Natural killer cell (primary cell): ENCODE results near the gene ETV4. TPM values are rescaled to one million over a fixed set of nuclear protein-coding genes. Genes with fewer than 3 reads are reported as not detected.

Experiments used
- ATAC-seq, 3 donors: fragments of 150-1000 bp in 2 of 3; fragments of 200-7000 bp in 1 of 3; cut with Tn5 transposase; 1 replicate in 1 of 3; 2 replicates in 2 of 3; pipeline ENCODE4 v1.10.0; 2021; ENCODE audit warnings: mild to moderate bottlenecking in 2 of 3, moderate library complexity in 2 of 3
- DNase-seq, 2 donors: peaks; one replicate each; pipeline versions ENCODE4 v3.0.0 to v3.0.0-alpha.2; 2013 to 2021; ENCODE audit warnings: mixed read lengths in 1 of 2
- H3K27ac ChIP-seq: one replicate; pipeline ENCODE4 v1.5.1; 2013; ENCODE audit warnings: mild to moderate bottlenecking, low read length
- H3K27me3 ChIP-seq: one replicate; pipeline ENCODE4 v1.6.1; 2013; ENCODE audit warnings: low read length; ENCODE audit not compliant: control insufficient read depth, insufficient read depth
- H3K36me3 ChIP-seq: one replicate; pipeline ENCODE4 v1.6.1; 2013; ENCODE audit warnings: low read length; ENCODE audit not compliant: control insufficient read depth, insufficient read depth
- H3K4me1 ChIP-seq: one replicate; pipeline ENCODE4 v1.6.1; 2013; ENCODE audit warnings: low read length; ENCODE audit not compliant: control insufficient read depth, insufficient read depth
- H3K4me3 ChIP-seq: one replicate; pipeline ENCODE4 v1.5.1; 2013; ENCODE audit warnings: low read length
- H3K9me3 ChIP-seq: one replicate; pipeline ENCODE4 v1.6.1; 2013; ENCODE audit warnings: low read length; ENCODE audit not compliant: control insufficient read depth, insufficient read depth
- H3K27ac Mint-ChIP-seq, 2 donors: one replicate each; pipeline ENCODE4 v1.8.0; 2022; ENCODE audit warnings: mild to moderate bottlenecking in 2 of 2, mixed read lengths in 2 of 2, moderate library complexity in 1 of 2
- H3K27me3 Mint-ChIP-seq, 2 donors: one replicate each; pipeline ENCODE4 v1.8.0; 2022; ENCODE audit warnings: low read depth in 2 of 2, mixed read lengths in 2 of 2
- H3K36me3 Mint-ChIP-seq: one replicate; pipeline ENCODE4 v1.8.0; 2022; ENCODE audit warnings: mixed read lengths
- H3K4me1 Mint-ChIP-seq, 2 donors: one replicate each; pipeline ENCODE4 v1.8.0; 2022; ENCODE audit warnings: mixed read lengths in 2 of 2
- H3K4me3 Mint-ChIP-seq: one replicate; pipeline ENCODE4 v1.8.0; 2022; ENCODE audit warnings: mild to moderate bottlenecking, moderate library complexity, mixed read lengths
- H3K9me3 Mint-ChIP-seq, 2 donors: one replicate each; pipeline ENCODE4 v1.8.0; 2022; ENCODE audit warnings: mixed read lengths in 2 of 2
- WGBS: methylation state at CpG from one replicate; pipeline ENCODE4 v1.1.7; 2013; ENCODE audit warnings: missing lambda C conversion rate; ENCODE audit not compliant: insufficient coverage; 5-methylcytosine and 5-hydroxymethylcytosine counted together
- intact Hi-C: fragments of 100-400 bp; cut with micrococcal nuclease; formaldehyde crosslinking; loops from one replicate; pipeline ENCODE4 v1.14.2; 2022
- total RNA-seq, 4 donors: library from RNA; stranded (reverse); fragments of 120-200 nt in 1 of 4; gene quantifications; one replicate each; pipeline versions ENCODE4 v1.2.3 to v1.2.4, GENCODE V29; 2013 to 2022
- TF ChIP-seq, protein P1 (sequence below): fragments of 200-600 bp; IDR thresholded peaks from one replicate; pipeline ENCODE4 v1.8.0; 2022; ENCODE audit warnings: antibody characterized with exemption

Gene ETV4
- total RNA-seq, 3 donors from 2014 or later (not counting 1 experiment from before 2014, with no cell fraction given): not detected

DNA sequence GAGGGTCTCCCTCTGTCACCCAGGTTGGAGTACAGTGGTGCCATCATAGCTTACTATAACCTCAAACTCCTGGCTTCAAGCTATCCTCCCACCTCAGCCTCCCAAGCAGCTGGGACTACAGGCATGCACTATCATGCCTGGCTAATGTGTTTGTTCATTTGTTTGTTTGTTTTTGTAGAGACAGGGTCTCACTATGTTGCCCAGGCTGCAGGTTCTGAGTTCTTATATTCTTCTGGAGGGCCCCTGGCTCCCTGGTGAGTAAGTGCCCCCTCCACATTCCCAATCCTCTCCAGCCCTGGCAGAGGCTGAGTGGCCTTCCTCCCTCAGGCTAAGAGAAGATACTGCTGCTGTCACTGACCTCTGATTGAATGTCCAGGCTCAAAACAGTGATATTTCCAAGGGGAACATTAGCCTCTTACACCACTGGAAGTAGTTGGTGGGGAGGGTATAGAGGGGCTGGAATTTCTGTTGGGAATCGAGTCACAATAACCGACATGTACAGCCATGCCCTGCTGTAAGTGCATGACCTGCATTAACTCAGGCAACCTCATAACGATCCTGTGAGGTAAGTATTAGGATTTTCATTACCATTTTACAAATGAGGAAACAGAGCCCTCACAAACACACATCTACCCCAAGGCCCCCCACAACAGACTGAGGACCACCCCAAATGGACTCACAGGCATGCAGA lies 2.7 kb upstream of the ETV4 start:
- H3K4me1 ChIP-seq: peaks cover 24% of the 10 kb centered on the region
- peaks cover 25% of the 10 kb centered on the region for H3K27me3 ChIP-seq
- ATAC-seq (no peak), DNase-seq (no peak)
- H3K4me3 ChIP-seq: no peak overlapping the region
- intact Hi-C loops: no loop called here
- Mint-ChIP-seq H3K9me3 (no peaks in the 10 kb centered on the region), H3K4me1 (peaks cover 19 to 21% of the 10 kb centered on the region in 2 donors), H3K4me3 (no peak overlapping the region), H3K27me3 (peaks cover 35 to 49% of the 10 kb centered on the region in 2 donors), H3K36me3 (no peaks in the 10 kb centered on the region), H3K27ac (no peak overlapping the region)
- WGBS: no CpG with 5 or more reads among the region's 3 CpGs
- no peaks in the 10 kb centered on the region for H3K36me3 ChIP-seq
- H3K9me3 ChIP-seq: no peaks in the 10 kb centered on the region
- TF ChIP-seq, protein P1, sequence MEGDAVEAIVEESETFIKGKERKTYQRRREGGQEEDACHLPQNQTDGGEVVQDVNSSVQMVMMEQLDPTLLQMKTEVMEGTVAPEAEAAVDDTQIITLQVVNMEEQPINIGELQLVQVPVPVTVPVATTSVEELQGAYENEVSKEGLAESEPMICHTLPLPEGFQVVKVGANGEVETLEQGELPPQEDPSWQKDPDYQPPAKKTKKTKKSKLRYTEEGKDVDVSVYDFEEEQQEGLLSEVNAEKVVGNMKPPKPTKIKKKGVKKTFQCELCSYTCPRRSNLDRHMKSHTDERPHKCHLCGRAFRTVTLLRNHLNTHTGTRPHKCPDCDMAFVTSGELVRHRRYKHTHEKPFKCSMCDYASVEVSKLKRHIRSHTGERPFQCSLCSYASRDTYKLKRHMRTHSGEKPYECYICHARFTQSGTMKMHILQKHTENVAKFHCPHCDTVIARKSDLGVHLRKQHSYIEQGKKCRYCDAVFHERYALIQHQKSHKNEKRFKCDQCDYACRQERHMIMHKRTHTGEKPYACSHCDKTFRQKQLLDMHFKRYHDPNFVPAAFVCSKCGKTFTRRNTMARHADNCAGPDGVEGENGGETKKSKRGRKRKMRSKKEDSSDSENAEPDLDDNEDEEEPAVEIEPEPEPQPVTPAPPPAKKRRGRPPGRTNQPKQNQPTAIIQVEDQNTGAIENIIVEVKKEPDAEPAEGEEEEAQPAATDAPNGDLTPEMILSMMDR: no peak
- H3K27ac ChIP-seq: no peak overlapping the region

DNA sequence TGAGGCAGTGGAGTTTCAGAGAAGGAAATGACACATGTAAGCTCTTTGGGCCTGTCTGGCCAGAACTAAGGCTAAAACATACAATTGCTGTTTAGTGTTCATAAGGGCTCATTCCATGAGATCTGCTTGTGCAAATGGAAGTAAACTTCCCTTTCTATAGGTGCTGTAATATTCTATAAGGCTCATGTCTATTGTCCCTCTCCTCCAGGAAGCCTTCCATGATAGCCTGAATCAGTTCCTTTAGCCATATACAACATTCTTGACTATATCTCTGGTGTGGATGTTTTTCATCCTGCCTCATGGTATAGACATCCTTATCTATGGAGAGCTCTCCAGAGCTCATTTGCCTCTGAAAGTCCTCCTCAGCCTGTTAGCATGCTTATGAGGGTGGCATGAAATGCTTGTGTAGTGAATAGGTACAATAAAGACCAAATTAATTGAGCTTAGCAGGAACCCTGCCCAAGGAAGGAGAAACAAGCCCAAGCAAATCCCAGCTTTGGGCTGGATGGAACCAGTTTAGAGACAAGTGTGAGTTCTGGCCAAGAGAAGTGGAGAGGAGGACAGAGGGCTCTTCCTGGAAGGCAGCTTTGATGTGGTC lies 1.6 kb upstream of the ETV4 start:
- Mint-ChIP-seq H3K36me3 (no peaks in the 10 kb centered on the region), H3K4me1 (peaks cover 19 to 21% of the 10 kb centered on the region in 2 donors), H3K27ac (no peak overlapping the region), H3K4me3 (peak overlapping the region; percentile 93), H3K27me3 (peaks cover 37 to 49% of the 10 kb centered on the region in 2 donors), H3K9me3 (no peaks in the 10 kb centered on the region)
- H3K27me3 ChIP-seq: peaks cover 29% of the 10 kb centered on the region
- H3K9me3 ChIP-seq: no peaks in the 10 kb centered on the region
- ATAC-seq (no peak), DNase-seq (no peak)
- no peak overlapping the region for H3K4me3 ChIP-seq
- no peak overlapping the region for H3K27ac ChIP-seq
- no peaks in the 10 kb centered on the region for H3K36me3 ChIP-seq
- TF ChIP-seq, protein P1: no peak
- H3K4me1 ChIP-seq: peaks cover 24% of the 10 kb centered on the region
- intact Hi-C loops: no loop called here

DNA sequence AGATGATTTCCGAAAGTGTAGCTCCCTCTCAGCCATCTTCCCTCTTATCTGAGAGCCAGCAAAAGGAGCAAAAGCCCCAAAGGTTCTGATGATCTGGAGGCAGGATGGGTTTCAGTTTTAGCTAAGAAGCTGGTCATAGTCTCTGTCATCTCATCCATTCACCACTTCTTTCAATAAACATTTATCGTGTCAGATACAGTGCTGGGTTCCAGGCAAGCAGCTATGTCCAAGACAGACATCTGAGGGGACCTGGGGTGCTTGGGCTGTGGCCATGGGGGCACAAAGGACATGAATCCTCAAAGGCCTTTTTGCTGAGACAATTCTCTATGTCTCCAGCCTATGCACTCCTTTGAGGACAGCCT lies 1.0 kb upstream of the ETV4 start:
- DNase-seq: no peak
- H3K9me3 ChIP-seq: no peaks in the 10 kb centered on the region
- no peak for ATAC-seq
- Mint-ChIP-seq H3K27me3 (peaks cover 43 to 55% of the 10 kb centered on the region in 2 donors), H3K27ac (peak overlapping the region; percentile 18 to 70), H3K4me3 (peak overlapping the region; percentile 93), H3K36me3 (no peaks in the 10 kb centered on the region), H3K4me1 (peaks cover 19 to 21% of the 10 kb centered on the region in 2 donors), H3K9me3 (no peaks in the 10 kb centered on the region)
- H3K4me3 ChIP-seq: no peak overlapping the region
- H3K27me3 ChIP-seq: peaks cover 29% of the 10 kb centered on the region
- H3K36me3 ChIP-seq: no peaks in the 10 kb centered on the region
- 80% methylated on average over 1 of the region's 2 CpGs for WGBS
- intact Hi-C loops: no loop called here
- H3K27ac ChIP-seq: no peak overlapping the region
- TF ChIP-seq, protein P1: no peak
- peaks cover 24% of the 10 kb centered on the region for H3K4me1 ChIP-seq

DNA sequence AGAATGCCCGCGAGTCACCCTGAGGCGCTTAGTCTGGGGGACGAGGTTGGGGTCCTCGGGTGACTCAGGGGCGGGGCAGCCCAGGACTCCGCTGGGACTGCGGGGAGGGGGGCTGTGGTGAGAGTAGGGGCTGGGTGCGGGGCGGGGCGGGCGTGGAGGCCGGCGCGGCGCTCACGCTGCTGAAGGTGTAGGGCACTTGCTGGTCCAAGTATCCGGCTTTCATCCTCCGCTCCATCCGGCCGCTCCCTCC lies 832 bp downstream of the ETV4 start:
- ATAC-seq (peak in 1 of 3 donors; percentile 6), DNase-seq (peak in 1 of 2 donors; percentile 21)
- Histone ChIP-seq H3K4me3 (no peak overlapping the region), H3K4me1 (peaks cover 24% of the 10 kb centered on the region), H3K36me3 (no peaks in the 10 kb centered on the region), H3K27me3 (peaks cover 29% of the 10 kb centered on the region), H3K27ac (no peak overlapping the region), H3K9me3 (no peaks in the 10 kb centered on the region)
- TF ChIP-seq, protein P1: no peak
- peak overlapping the region in 1 of 2 donors; percentile 72 for H3K27ac Mint-ChIP-seq
- 0% methylated on average over 21 of the region's 21 CpGs for WGBS
- peaks cover 19 to 21% of the 10 kb centered on the region in 2 donors for H3K4me1 Mint-ChIP-seq
- H3K9me3 Mint-ChIP-seq: no peaks in the 10 kb centered on the region
- intact Hi-C loops: no loop called here
- peaks cover 45 to 57% of the 10 kb centered on the region in 2 donors for H3K27me3 Mint-ChIP-seq
- H3K36me3 Mint-ChIP-seq: no peaks in the 10 kb centered on the region
- peak overlapping the region; percentile 79 for H3K4me3 Mint-ChIP-seq
